Measurements from ENCODE around the gene LRMDA. TPM values are rescaled to one million over a fixed set of nuclear protein-coding genes. Genes with fewer than 3 reads are reported as not detected.

LRMDA gene
- total and polyA plus RNA-seq, 2 donors (not counting 3 experiments of a cell fraction or from before 2014, with no cell fraction given), result 9.7 to 18.0 TPM

DNA sequence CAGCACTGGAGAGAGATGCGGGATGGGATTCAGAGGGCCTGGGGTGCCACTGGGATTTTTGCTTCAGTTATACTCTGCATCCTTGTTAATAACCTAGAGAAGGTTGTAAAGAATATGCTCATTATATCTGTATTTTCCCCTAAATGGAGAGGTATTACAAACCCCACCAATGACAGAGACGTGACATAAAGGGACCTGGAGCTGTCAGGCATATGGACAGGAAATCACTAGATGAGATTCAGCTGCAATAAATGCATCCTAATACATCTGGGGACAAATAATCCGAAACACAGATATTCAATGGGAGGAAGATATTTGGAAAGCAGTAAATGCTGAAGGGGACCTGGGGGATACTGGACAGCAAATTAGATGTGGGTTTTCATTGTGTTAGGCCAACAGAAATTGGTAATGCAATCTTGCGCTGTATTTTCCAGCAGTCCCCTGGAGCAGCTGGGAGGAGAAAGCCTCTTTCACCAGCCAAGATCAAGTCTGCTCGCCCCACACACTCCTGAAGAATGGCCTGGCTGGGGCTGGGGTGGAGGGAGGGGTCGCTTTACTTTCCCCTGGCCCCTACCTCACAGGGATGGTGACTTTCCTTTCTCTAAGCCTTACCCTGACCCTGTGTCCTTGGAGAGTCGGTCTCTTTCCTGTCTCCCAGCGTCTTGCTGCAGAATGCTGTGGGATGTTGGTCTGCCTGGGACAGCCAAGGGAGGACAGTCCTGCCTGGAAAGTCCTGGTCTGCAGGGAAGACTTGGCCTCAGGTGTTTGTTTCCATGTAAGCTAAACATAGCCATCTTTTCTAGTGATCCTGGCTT lies 653.8 kb downstream of the LRMDA start:
- POLR2A ChIA-PET, result no interaction called here
- intact Hi-C loops (cut with micrococcal nuclease) (no loop called here), dilution Hi-C loops (cut with MboI; ENCODE audit: extremely low pct_ligation_motif_present, low sequenced_read_pairs) (no loop called here)
- Histone ChIP-seq H3K79me2 (ENCODE audit: control insufficient read depth, insufficient read depth, low read length) (no peaks in the 10 kb centered on the region), H3K36me3 (ENCODE audit: control insufficient read depth in 2 of 2, extremely low read depth in 1 of 2, insufficient read depth in 2 of 2, low read length in 2 of 2) (no peaks in the 10 kb centered on the region), H3K27me3 (ENCODE audit: control insufficient read depth in 2 of 2, insufficient read depth in 2 of 2, low read length in 2 of 2) (no peaks in the 10 kb centered on the region), H3K9me3 (replicated peaks; ENCODE audit: control insufficient read depth, insufficient read depth, low read length) (no peaks in the 10 kb centered on the region), H3K4me1 (ENCODE audit: control insufficient read depth, extremely low read depth, insufficient read depth, low read length) (no peaks in the 10 kb centered on the region), H3K4me3 (replicated peaks in 1 of 3; ENCODE audit: insufficient read depth in 1 of 3, low read depth in 1 of 3, low read length in 3 of 3) (no peak overlapping the region), H3K4me2 (ENCODE audit: insufficient read depth, low read length) (no peak overlapping the region), H3K9ac (replicated peaks; ENCODE audit: extremely low read depth, insufficient read depth, low read length) (no peak overlapping the region), H2AFZ (ENCODE audit: low read depth, low read length) (no peak overlapping the region), H3K9me1 (replicated peaks; ENCODE audit: control insufficient read depth, extremely low read depth, insufficient read depth, low read length) (no peaks in the 10 kb centered on the region), H4K20me1 (replicated peaks; ENCODE audit: control insufficient read depth, extremely low read depth, insufficient read depth, low read length) (no peaks in the 10 kb centered on the region), H3K27ac (ENCODE audit: insufficient read depth, low read depth, low read length) (no peak overlapping the region)
- DNase-seq (ENCODE audit: low read depth, low spot score) (no peak), FAIRE-seq (no peak)
- no TSS peak for BruUV-seq (replicated peaks)
- no peak for TF ChIP-seq JUN (IDR thresholded peaks at IDR 0.05; ENCODE audit: borderline replicate concordance, insufficient read depth, insufficient read length, low read depth)
- no peak for TF ChIP-seq EZH2 (IDR thresholded peaks at IDR 0.05; ENCODE audit: borderline replicate concordance, low read depth, low read length, severe bottlenecking)
- TF ChIP-seq, protein P1, sequence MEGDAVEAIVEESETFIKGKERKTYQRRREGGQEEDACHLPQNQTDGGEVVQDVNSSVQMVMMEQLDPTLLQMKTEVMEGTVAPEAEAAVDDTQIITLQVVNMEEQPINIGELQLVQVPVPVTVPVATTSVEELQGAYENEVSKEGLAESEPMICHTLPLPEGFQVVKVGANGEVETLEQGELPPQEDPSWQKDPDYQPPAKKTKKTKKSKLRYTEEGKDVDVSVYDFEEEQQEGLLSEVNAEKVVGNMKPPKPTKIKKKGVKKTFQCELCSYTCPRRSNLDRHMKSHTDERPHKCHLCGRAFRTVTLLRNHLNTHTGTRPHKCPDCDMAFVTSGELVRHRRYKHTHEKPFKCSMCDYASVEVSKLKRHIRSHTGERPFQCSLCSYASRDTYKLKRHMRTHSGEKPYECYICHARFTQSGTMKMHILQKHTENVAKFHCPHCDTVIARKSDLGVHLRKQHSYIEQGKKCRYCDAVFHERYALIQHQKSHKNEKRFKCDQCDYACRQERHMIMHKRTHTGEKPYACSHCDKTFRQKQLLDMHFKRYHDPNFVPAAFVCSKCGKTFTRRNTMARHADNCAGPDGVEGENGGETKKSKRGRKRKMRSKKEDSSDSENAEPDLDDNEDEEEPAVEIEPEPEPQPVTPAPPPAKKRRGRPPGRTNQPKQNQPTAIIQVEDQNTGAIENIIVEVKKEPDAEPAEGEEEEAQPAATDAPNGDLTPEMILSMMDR (IDR thresholded peaks at IDR 0.05; ENCODE audit: extremely low read depth in 1 of 2, insufficient read depth in 1 of 2, low read depth in 1 of 2, low read length in 2 of 2), result no peak
- TF ChIP-seq POLR2A (IDR thresholded peaks at IDR 0.05; ENCODE audit: low read depth, low read length), result no peak
- TF ChIP-seq GATA2 (IDR thresholded peaks at IDR 0.05; ENCODE audit: insufficient read depth, insufficient read length, low read depth, low read length), result no peak
- CTCF ChIA-PET, result no interaction called here

DNA sequence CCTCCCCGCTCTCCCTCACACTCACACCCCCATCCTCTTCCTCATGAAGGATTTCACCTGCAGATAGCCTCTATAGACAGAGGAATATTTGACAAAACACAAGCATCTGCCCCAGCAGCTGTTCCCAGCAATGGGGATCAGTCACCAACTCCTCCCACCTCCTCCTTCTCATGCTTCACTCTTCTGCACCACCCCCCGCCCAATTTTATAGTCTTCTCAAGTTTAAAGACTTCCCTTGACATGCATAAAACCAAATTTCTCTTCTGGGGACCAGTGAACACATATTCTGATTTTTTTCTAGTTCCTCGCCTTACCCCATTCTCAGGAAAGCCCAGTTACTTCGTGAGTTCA lies 654.4 kb downstream of the LRMDA start:
- TF ChIP-seq JUN (IDR thresholded peaks at IDR 0.05; ENCODE audit: borderline replicate concordance, insufficient read depth, insufficient read length, low read depth), result no peak
- TF ChIP-seq, protein P1 (IDR thresholded peaks at IDR 0.05; ENCODE audit: extremely low read depth in 1 of 2, insufficient read depth in 1 of 2, low read depth in 1 of 2, low read length in 2 of 2), result no peak
- no peak for TF ChIP-seq MYC (IDR thresholded peaks at IDR 0.05; ENCODE audit: low read depth, low read length)
- no peak for TF ChIP-seq FOS (IDR thresholded peaks at IDR 0.05; ENCODE audit: borderline replicate concordance, insufficient read depth, low read length)
- no peak for TF ChIP-seq POLR2A (IDR thresholded peaks at IDR 0.05; ENCODE audit: low read depth, low read length)
- TF ChIP-seq POLR2AphosphoS5 (IDR thresholded peaks at IDR 0.05; ENCODE audit: insufficient read depth, low read depth, low read length), result no peak
- TF ChIP-seq, protein P2, sequence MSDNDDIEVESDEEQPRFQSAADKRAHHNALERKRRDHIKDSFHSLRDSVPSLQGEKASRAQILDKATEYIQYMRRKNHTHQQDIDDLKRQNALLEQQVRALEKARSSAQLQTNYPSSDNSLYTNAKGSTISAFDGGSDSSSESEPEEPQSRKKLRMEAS (IDR thresholded peaks at IDR 0.05; ENCODE audit: insufficient read depth, insufficient read length), result no peak
- no peak for TF ChIP-seq EZH2 (IDR thresholded peaks at IDR 0.05; ENCODE audit: borderline replicate concordance, low read depth, low read length, severe bottlenecking)
- H3K27me3 ChIP-seq (ENCODE audit: control insufficient read depth in 2 of 2, insufficient read depth in 2 of 2, low read length in 2 of 2), result no peaks in the 10 kb centered on the region
- no peaks in the 10 kb centered on the region for H3K79me2 ChIP-seq (ENCODE audit: control insufficient read depth, insufficient read depth, low read length)
- H3K4me3 ChIP-seq (replicated peaks in 1 of 3; ENCODE audit: insufficient read depth in 1 of 3, low read depth in 1 of 3, low read length in 3 of 3), result no peak overlapping the region
- POLR2A ChIA-PET, result no interaction called here
- dilution Hi-C loops (cut with MboI; ENCODE audit: extremely low pct_ligation_motif_present, low sequenced_read_pairs), result no loop called here
- no peaks in the 10 kb centered on the region for H3K36me3 ChIP-seq (ENCODE audit: control insufficient read depth in 2 of 2, extremely low read depth in 1 of 2, insufficient read depth in 2 of 2, low read length in 2 of 2)
- H3K9me3 ChIP-seq (replicated peaks; ENCODE audit: control insufficient read depth, insufficient read depth, low read length), result no peaks in the 10 kb centered on the region
- BruUV-seq (replicated peaks), result no TSS peak
- no peak for FAIRE-seq
- CTCF ChIA-PET, result no interaction called here
- DNase-seq (ENCODE audit: low read depth, low spot score), result no peak
- H3K9ac ChIP-seq (replicated peaks; ENCODE audit: extremely low read depth, insufficient read depth, low read length), result no peak overlapping the region
- H3K27ac ChIP-seq (ENCODE audit: insufficient read depth, low read depth, low read length), result no peak overlapping the region
- no peaks in the 10 kb centered on the region for H3K4me1 ChIP-seq (ENCODE audit: control insufficient read depth, extremely low read depth, insufficient read depth, low read length)
- no peak overlapping the region for H3K4me2 ChIP-seq (ENCODE audit: insufficient read depth, low read length)
- no peaks in the 10 kb centered on the region for H3K9me1 ChIP-seq (replicated peaks; ENCODE audit: control insufficient read depth, extremely low read depth, insufficient read depth, low read length)
- no peak overlapping the region for H2AFZ ChIP-seq (ENCODE audit: low read depth, low read length)
- H4K20me1 ChIP-seq (replicated peaks; ENCODE audit: control insufficient read depth, extremely low read depth, insufficient read depth, low read length), result no peaks in the 10 kb centered on the region
- intact Hi-C loops (cut with micrococcal nuclease), result no loop called here
